Liver (tissue), 9 donors: ENCODE data around the gene NEK1. TPM values are rescaled to one million over a fixed set of nuclear protein-coding genes. Genes with fewer than 3 reads are reported as not detected.

Experiments
- DNase-seq: peaks from one replicate; pipeline ENCODE4 v3.0.0-alpha.2; 2017; ENCODE audit warnings: low spot score
- H3K27ac ChIP-seq, 2 donors: one replicate each; pipeline ENCODE4 v1.7.0; 2013; ENCODE audit warnings: inconsistent platforms in 2 of 2, low read length in 2 of 2, control low read depth in 1 of 2, low read depth in 1 of 2, mild to moderate bottlenecking in 1 of 2
- H3K27me3 ChIP-seq, 4 donors: one replicate each; pipeline versions ENCODE4 v1.6.1 to v1.7.0; 2013; ENCODE audit warnings: low read length in 3 of 4, inconsistent platforms in 1 of 4, mild to moderate bottlenecking in 1 of 4, moderate library complexity in 1 of 4; ENCODE audit not compliant: control insufficient read depth in 4 of 4, insufficient read depth in 4 of 4
- H3K36me3 ChIP-seq, 4 donors: one replicate each; pipeline versions ENCODE4 v1.6.1 to v1.7.0; 2013; ENCODE audit warnings: low read length in 3 of 4, mild to moderate bottlenecking in 3 of 4, low read depth in 1 of 4, moderate library complexity in 1 of 4; ENCODE audit not compliant: control insufficient read depth in 4 of 4, insufficient read depth in 3 of 4
- H3K4me1 ChIP-seq, 4 donors: one replicate each; pipeline versions ENCODE4 v1.6.1 to v1.7.0; 2013; ENCODE audit warnings: low read length in 3 of 4, mild to moderate bottlenecking in 3 of 4, moderate library complexity in 1 of 4; ENCODE audit not compliant: control insufficient read depth in 4 of 4, insufficient read depth in 4 of 4
- H3K4me3 ChIP-seq, 3 donors: one replicate each; pipeline versions ENCODE4 v1.6.1 to v1.7.0; 2013; ENCODE audit warnings: low read length in 3 of 3, control low read depth in 1 of 3, low read depth in 1 of 3, mild to moderate bottlenecking in 1 of 3
- H3K9ac ChIP-seq, 2 donors: one replicate each; pipeline ENCODE4 v1.7.0; 2013; ENCODE audit warnings: low read length in 2 of 2, mild to moderate bottlenecking in 2 of 2, moderate library complexity in 2 of 2, control low read depth in 1 of 2, low read depth in 1 of 2
- H3K9me3 ChIP-seq, 4 donors: one replicate each; pipeline versions ENCODE4 v1.6.1 to v1.7.0; 2013; ENCODE audit warnings: low read length in 3 of 4; ENCODE audit not compliant: control insufficient read depth in 4 of 4
- ATF3 ChIP-seq: IDR thresholded peaks from 2 replicates; pipeline ENCODE4 v1.6.1; 2016; ENCODE audit warnings: antibody characterized with exemption
- CTCF ChIP-seq: fragments of 150-350 bp; IDR thresholded peaks from 2 replicates; pipeline ENCODE4 v1.5.1; 2017; ENCODE audit warnings: improper control_type of control experiment, low read depth, low read length; ENCODE audit not compliant: missing input control
- EGR1 ChIP-seq, 2 donors: IDR thresholded peaks; 2 replicates each; pipeline ENCODE4 v1.6.1; 2016 to 2018; ENCODE audit warnings: antibody characterized with exemption in 2 of 2, low read depth in 2 of 2
- FOXA1 ChIP-seq: IDR thresholded peaks from 2 replicates; pipeline ENCODE4 v1.6.1; 2016; ENCODE audit warnings: antibody characterized with exemption
- FOXA2 ChIP-seq: IDR thresholded peaks from 2 replicates; pipeline ENCODE4 v1.6.1; 2016; ENCODE audit warnings: antibody characterized with exemption
- GABPA ChIP-seq, 2 donors: IDR thresholded peaks in 1 of 2; conservative IDR thresholded peaks in 1 of 2; 2 replicates each; pipeline ENCODE4 v1.6.1; 2016; ENCODE audit warnings: antibody characterized with exemption in 2 of 2, mild to moderate bottlenecking in 1 of 2, moderate library complexity in 1 of 2
- HNF4A ChIP-seq, 2 donors: conservative IDR thresholded peaks; 2 replicates each; pipeline ENCODE4 v1.6.1; 2016; ENCODE audit warnings: antibody characterized with exemption in 2 of 2, mild to moderate bottlenecking in 2 of 2
- HNF4G ChIP-seq: IDR thresholded peaks from 2 replicates; pipeline ENCODE4 v1.6.1; 2016; ENCODE audit warnings: antibody characterized with exemption
- JUND ChIP-seq, 2 donors: IDR thresholded peaks; 2 replicates each; pipeline ENCODE4 v1.6.1; 2016; ENCODE audit warnings: antibody characterized with exemption in 2 of 2
- MAX ChIP-seq: IDR thresholded peaks from 2 replicates; pipeline ENCODE4 v1.6.1; 2016; ENCODE audit warnings: antibody characterized with exemption
- NR2F2 ChIP-seq: IDR thresholded peaks from 2 replicates; pipeline ENCODE4 v1.6.1; 2016; ENCODE audit warnings: antibody characterized with exemption
- RAD21 ChIP-seq, 2 donors: IDR thresholded peaks; 2 replicates each; pipeline ENCODE4 v1.6.1; 2016; ENCODE audit warnings: antibody characterized with exemption in 2 of 2, mild to moderate bottlenecking in 2 of 2
- RXRA ChIP-seq, 2 donors: IDR thresholded peaks; 2 replicates each; pipeline ENCODE4 v1.6.1; 2017 to 2018; ENCODE audit warnings: antibody characterized with exemption in 2 of 2, mild to moderate bottlenecking in 1 of 2
- SP1 ChIP-seq: IDR thresholded peaks from 2 replicates; pipeline ENCODE4 v1.6.1; 2018; ENCODE audit warnings: antibody characterized with exemption, mild to moderate bottlenecking
- TAF1 ChIP-seq: conservative IDR thresholded peaks from 2 replicates; pipeline ENCODE4 v1.6.1; 2016; ENCODE audit warnings: antibody characterized with exemption, mild to moderate bottlenecking
- YY1 ChIP-seq: IDR thresholded peaks from 2 replicates; pipeline ENCODE4 v1.6.1; 2016; ENCODE audit warnings: antibody characterized with exemption, mild to moderate bottlenecking
- WGBS: extraction: QIAGEN DNeasy Blood & Tissue Kit; methylation state at CpG from one replicate; pipeline ENCODE4 v1.1.7; 2013; 5-methylcytosine and 5-hydroxymethylcytosine counted together
- polyA plus RNA-seq, 2 donors: library from polyadenylated mRNA; stranded (reverse) in 1 of 2; unstranded in 1 of 2; fragments of 200-250 nt in 1 of 2; fragments of >200 nt in 1 of 2; fragmentation: Nextera tagmentation in 1 of 2; extraction: Ambion mirVana in 1 of 2; gene quantifications; one replicate each; pipeline versions ENCODE4 v1.2.1 to v1.2.3, GENCODE V29; 2013 to 2015
- total RNA-seq, 2 donors: library from RNA; depleted of rRNA; stranded (reverse); fragments of >200 nt; gene quantifications; one replicate each; pipeline ENCODE4 v1.2.3, GENCODE V29; 2014
- TF ChIP-seq, protein P1 (sequence below): IDR thresholded peaks from 2 replicates; pipeline ENCODE4 v1.6.1; 2016; ENCODE audit warnings: antibody characterized with exemption, mild to moderate bottlenecking
- TF ChIP-seq, protein P2 (sequence below): IDR thresholded peaks from 2 replicates; pipeline ENCODE4 v1.6.1; 2016; ENCODE audit warnings: antibody characterized with exemption
- donor health status: healthy.
- donor health status: healthy.
- donor health status: healthy.
- donor health status: healthy.
- donor health status: healthy.

NEK1 gene
- total and polyA plus RNA-seq, 4 donors = 1.8 to 10.2 (median 5.3) TPM

DNA sequence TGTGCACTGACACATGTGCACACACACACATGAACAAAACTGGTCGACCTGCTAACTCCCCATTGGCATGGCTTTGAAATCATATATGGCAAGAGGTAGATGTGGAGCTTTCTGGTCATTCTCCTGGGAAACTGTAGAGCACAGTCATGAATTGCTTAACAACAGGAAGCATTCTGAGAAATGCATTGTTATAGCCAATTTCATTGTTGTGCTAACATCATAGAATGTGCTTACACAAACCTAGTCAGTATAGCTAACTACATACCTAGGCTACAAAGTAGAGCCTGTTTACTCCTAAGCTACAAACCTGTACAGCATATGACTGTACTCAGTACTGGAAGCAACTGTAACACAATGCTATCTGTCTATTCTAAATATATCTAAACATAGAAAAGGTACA is 207.4 kb downstream of the NEK1 start:
- Histone ChIP-seq H3K27me3 (no peaks in the 10 kb centered on the region), H3K4me3 (no peak overlapping the region), H3K9me3 (no peaks in the 10 kb centered on the region), H3K4me1 (no peaks in the 10 kb centered on the region), H3K9ac (no peak overlapping the region), H3K27ac (no peak overlapping the region), H3K36me3 (no peaks in the 10 kb centered on the region)
- TF ChIP-seq ATF3 = no peak
- TF ChIP-seq NR2F2 = no peak
- no peak for TF ChIP-seq FOXA1
- no peak for TF ChIP-seq YY1
- TF ChIP-seq CTCF = no peak
- TF ChIP-seq GABPA (IDR thresholded peaks at IDR 0.05 in 1 of 2, conservative IDR thresholded peaks at IDR 0.05 in 1 of 2) = no peak
- TF ChIP-seq HNF4G = no peak
- TF ChIP-seq HNF4A (conservative IDR thresholded peaks at IDR 0.05) = no peak
- TF ChIP-seq TAF1 = no peak
- TF ChIP-seq RAD21 (IDR thresholded peaks at IDR 0.05) = no peak
- no peak for TF ChIP-seq SP1
- no peak for TF ChIP-seq MAX
- no peak for TF ChIP-seq JUND (IDR thresholded peaks at IDR 0.05)
- no peak for TF ChIP-seq FOXA2
- no peak for TF ChIP-seq RXRA (IDR thresholded peaks at IDR 0.05)
- TF ChIP-seq, protein P1, sequence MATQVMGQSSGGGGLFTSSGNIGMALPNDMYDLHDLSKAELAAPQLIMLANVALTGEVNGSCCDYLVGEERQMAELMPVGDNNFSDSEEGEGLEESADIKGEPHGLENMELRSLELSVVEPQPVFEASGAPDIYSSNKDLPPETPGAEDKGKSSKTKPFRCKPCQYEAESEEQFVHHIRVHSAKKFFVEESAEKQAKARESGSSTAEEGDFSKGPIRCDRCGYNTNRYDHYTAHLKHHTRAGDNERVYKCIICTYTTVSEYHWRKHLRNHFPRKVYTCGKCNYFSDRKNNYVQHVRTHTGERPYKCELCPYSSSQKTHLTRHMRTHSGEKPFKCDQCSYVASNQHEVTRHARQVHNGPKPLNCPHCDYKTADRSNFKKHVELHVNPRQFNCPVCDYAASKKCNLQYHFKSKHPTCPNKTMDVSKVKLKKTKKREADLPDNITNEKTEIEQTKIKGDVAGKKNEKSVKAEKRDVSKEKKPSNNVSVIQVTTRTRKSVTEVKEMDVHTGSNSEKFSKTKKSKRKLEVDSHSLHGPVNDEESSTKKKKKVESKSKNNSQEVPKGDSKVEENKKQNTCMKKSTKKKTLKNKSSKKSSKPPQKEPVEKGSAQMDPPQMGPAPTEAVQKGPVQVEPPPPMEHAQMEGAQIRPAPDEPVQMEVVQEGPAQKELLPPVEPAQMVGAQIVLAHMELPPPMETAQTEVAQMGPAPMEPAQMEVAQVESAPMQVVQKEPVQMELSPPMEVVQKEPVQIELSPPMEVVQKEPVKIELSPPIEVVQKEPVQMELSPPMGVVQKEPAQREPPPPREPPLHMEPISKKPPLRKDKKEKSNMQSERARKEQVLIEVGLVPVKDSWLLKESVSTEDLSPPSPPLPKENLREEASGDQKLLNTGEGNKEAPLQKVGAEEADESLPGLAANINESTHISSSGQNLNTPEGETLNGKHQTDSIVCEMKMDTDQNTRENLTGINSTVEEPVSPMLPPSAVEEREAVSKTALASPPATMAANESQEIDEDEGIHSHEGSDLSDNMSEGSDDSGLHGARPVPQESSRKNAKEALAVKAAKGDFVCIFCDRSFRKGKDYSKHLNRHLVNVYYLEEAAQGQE = no peak
- TF ChIP-seq, protein P2, sequence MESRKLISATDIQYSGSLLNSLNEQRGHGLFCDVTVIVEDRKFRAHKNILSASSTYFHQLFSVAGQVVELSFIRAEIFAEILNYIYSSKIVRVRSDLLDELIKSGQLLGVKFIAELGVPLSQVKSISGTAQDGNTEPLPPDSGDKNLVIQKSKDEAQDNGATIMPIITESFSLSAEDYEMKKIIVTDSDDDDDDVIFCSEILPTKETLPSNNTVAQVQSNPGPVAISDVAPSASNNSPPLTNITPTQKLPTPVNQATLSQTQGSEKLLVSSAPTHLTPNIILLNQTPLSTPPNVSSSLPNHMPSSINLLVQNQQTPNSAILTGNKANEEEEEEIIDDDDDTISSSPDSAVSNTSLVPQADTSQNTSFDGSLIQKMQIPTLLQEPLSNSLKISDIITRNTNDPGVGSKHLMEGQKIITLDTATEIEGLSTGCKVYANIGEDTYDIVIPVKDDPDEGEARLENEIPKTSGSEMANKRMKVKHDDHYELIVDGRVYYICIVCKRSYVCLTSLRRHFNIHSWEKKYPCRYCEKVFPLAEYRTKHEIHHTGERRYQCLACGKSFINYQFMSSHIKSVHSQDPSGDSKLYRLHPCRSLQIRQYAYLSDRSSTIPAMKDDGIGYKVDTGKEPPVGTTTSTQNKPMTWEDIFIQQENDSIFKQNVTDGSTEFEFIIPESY = no peak
- no peak for TF ChIP-seq EGR1 (IDR thresholded peaks at IDR 0.05; ENCODE audit: low read depth in 2 of 2)
- DNase-seq = no peak
- WGBS = 77% methylated on average over 1 of the region's 1 CpG

DNA sequence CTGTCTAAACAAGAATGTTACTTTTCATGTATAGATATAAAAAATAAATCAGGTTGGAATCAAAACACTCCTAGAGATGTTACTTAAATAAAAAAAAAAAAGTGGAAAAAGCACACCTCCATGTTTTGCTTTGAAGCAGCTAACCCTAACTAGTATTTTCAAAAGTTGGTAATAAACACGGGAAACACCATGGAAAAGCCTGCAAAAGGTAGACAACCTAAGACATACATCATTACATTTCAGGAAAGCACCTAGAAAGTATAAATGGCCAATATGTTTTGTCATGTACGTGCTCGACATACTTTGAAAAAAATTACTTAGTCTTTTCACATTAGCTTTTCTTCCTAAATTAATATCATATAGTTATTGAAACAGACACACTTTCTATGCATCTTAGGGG is 211.6 kb downstream of the NEK1 start:
- H3K9ac ChIP-seq = no peak overlapping the region
- TF ChIP-seq SP1 (no peak), HNF4A (conservative IDR thresholded peaks at IDR 0.05) (no peak), FOXA2 (no peak), MAX (no peak), FOXA1 (no peak), RXRA (IDR thresholded peaks at IDR 0.05) (no peak), YY1 (no peak), HNF4G (no peak), NR2F2 (no peak), TAF1 (no peak), CTCF (no peak)
- TF ChIP-seq, protein P2 = no peak

More for the DNA sequence above, 211.6 kb downstream of the NEK1 start:
- H3K4me1 ChIP-seq = no peaks in the 10 kb centered on the region
- 81% methylated on average over 3 of the region's 3 CpGs for WGBS
- no peak for DNase-seq
- H3K27me3 ChIP-seq = no peaks in the 10 kb centered on the region
- H3K27ac ChIP-seq = no peak overlapping the region
- H3K9me3 ChIP-seq = no peaks in the 10 kb centered on the region
- peaks cover 0 to 2% (median 0%) of the 10 kb centered on the region in 4 donors for H3K36me3 ChIP-seq
- H3K4me3 ChIP-seq = no peak overlapping the region
